Naive B cell (primary cell): ENCODE data around the gene CDH5. TPM values are rescaled to one million over a fixed set of nuclear protein-coding genes. Genes with fewer than 3 reads are reported as not detected.

ENCODE experiments used
- ATAC-seq, 2 donors: fragments of 150-1000 bp; cut with Tn5 transposase; 2 replicates each; pipeline ENCODE4 v1.10.0; 2021; ENCODE audit warnings: low read depth in 2 of 2, mild to moderate bottlenecking in 2 of 2, moderate library complexity in 2 of 2
- DNase-seq: peaks from one replicate; pipeline ENCODE4 v3.0.0; 2022
- H3K27ac Mint-ChIP-seq, 6 donors: one replicate each; pipeline ENCODE4 v1.8.0; 2020 to 2022; ENCODE audit warnings: mild to moderate bottlenecking in 6 of 6, mixed read lengths in 6 of 6, moderate library complexity in 5 of 6, inconsistent platforms in 2 of 6
- H3K27me3 Mint-ChIP-seq, 3 donors: one replicate each; pipeline ENCODE4 v1.8.0; 2021 to 2022; ENCODE audit warnings: mixed read lengths in 3 of 3, mild to moderate bottlenecking in 1 of 3
- H3K36me3 Mint-ChIP-seq, 2 donors: one replicate each; pipeline ENCODE4 v1.8.0; 2020 to 2022; ENCODE audit warnings: mixed read lengths in 2 of 2, inconsistent platforms in 1 of 2, mild to moderate bottlenecking in 1 of 2
- H3K4me1 Mint-ChIP-seq, 3 donors: one replicate each; pipeline ENCODE4 v1.8.0; 2020 to 2022; ENCODE audit warnings: mixed read lengths in 3 of 3, inconsistent platforms in 1 of 3, mild to moderate bottlenecking in 1 of 3, moderate library complexity in 1 of 3
- H3K4me3 Mint-ChIP-seq, 8 donors: one replicate each; pipeline ENCODE4 v1.8.0; 2020 to 2022; ENCODE audit warnings: mild to moderate bottlenecking in 8 of 8, mixed read lengths in 8 of 8, moderate library complexity in 8 of 8, inconsistent platforms in 2 of 8
- H3K9me3 Mint-ChIP-seq, 7 donors: one replicate each; pipeline ENCODE4 v1.8.0; 2020 to 2022; ENCODE audit warnings: mixed read lengths in 7 of 7, mild to moderate bottlenecking in 5 of 7, inconsistent platforms in 2 of 7, moderate library complexity in 1 of 7
- polyA plus RNA-seq, 6 donors: library from polyadenylated mRNA; unstranded; fragments of 300-500 nt; fragmentation: Illumina TruSeq; gene quantifications; one replicate each; pipeline ENCODE4 v1.2.3, GENCODE V29; 2021; ENCODE audit warnings: low read depth in 6 of 6

The CDH5 gene
- polyA plus RNA-seq, 6 donors from 2014 or later, result not detected

- Mint-ChIP-seq H3K36me3 (no peaks in the 10 kb centered on the region), H3K4me3 (peak overlapping the region in 2 of 8 donors; percentile 17 to 60), H3K27ac (no peak overlapping the region), H3K9me3 (peaks cover 0 to 11% (median 3%) of the 10 kb centered on the region in 7 donors), H3K27me3 (peaks cover 54 to 76% (median 68%) of the 10 kb centered on the region in 3 donors), H3K4me1 (peaks cover 3 to 10% (median 8%) of the 10 kb centered on the region in 3 donors)
- DNase-seq (no peak), ATAC-seq (no peak)
These were observed 59.2 kb downstream of the CDH5 start for GRCh38 chr16:66425651-66426050.

- Mint-ChIP-seq H3K36me3 (no peaks in the 10 kb centered on the region), H3K27me3 (peaks cover 55 to 83% (median 74%) of the 10 kb centered on the region in 3 donors), H3K9me3 (peaks cover 0 to 12% (median 3%) of the 10 kb centered on the region in 7 donors), H3K4me1 (peaks cover 3 to 10% (median 8%) of the 10 kb centered on the region in 3 donors), H3K4me3 (peak overlapping the region in 7 of 8 donors; percentile 31 to 78 (median 53)), H3K27ac (peak overlapping the region in 1 of 6 donors; percentile 77)
- DNase-seq, result no peak
- peak; percentile 12 to 13 for ATAC-seq
These were observed 59.9 kb downstream of the CDH5 start for GRCh38 chr16:66426112-66427035.

GRCh38 chr16:66427036-66427860, 60.8 kb downstream of the CDH5 start, which contains the start of gene BEAN1:
TSS of gene BEAN1 (plus strand) at chr16:66427295. CDS start at chr16:66437677, 10,382 bp downstream.
- ATAC-seq (peak; percentile 21 to 23), DNase-seq (no peak)
- Mint-ChIP-seq H3K36me3 (no peaks in the 10 kb centered on the region), H3K4me1 (peaks cover 3 to 10% (median 8%) of the 10 kb centered on the region in 3 donors), H3K27me3 (peaks cover 60 to 87% (median 83%) of the 10 kb centered on the region in 3 donors), H3K9me3 (peaks cover 0 to 12% (median 3%) of the 10 kb centered on the region in 7 donors), H3K4me3 (peak within 1 kb of the TSS; percentile 31 to 78 (median 54)), H3K27ac (peak within 1 kb of the TSS in 1 of 6 donors; percentile 77)

GRCh38 chr16:66427871-66428681, 61.6 kb downstream of the CDH5 start:
- Mint-ChIP-seq H3K4me3 (peak overlapping the region in 7 of 8 donors; percentile 23 to 71 (median 47)), H3K27me3 (peaks cover 62 to 87% (median 82%) of the 10 kb centered on the region in 3 donors), H3K4me1 (peaks cover 3 to 10% (median 8%) of the 10 kb centered on the region in 3 donors), H3K36me3 (no peaks in the 10 kb centered on the region), H3K9me3 (peaks cover 0 to 12% (median 3%) of the 10 kb centered on the region in 7 donors), H3K27ac (no peak overlapping the region)
- ATAC-seq (peak in 1 of 2 donors; percentile 36), DNase-seq (no peak)

- Mint-ChIP-seq H3K36me3 (no peaks in the 10 kb centered on the region), H3K4me1 (peaks cover 3 to 10% (median 8%) of the 10 kb centered on the region in 3 donors), H3K27ac (peak overlapping the region in 1 of 6 donors; percentile 7), H3K27me3 (peaks cover 60 to 87% (median 84%) of the 10 kb centered on the region in 3 donors), H3K4me3 (peak overlapping the region in 6 of 8 donors; percentile 14 to 71 (median 56)), H3K9me3 (peaks cover 0 to 12% (median 3%) of the 10 kb centered on the region in 7 donors)
- ATAC-seq (no peak), DNase-seq (no peak)
These were observed 62.3 kb downstream of the CDH5 start for GRCh38 chr16:66428682-66429251.

- H3K9me3 Mint-ChIP-seq, result peaks cover 0 to 12% (median 3%) of the 10 kb centered on the region in 7 donors
- H3K4me3 Mint-ChIP-seq, result peak overlapping the region in 4 of 8 donors; percentile 0 to 84 (median 54)
- no peak for DNase-seq
- H3K27ac Mint-ChIP-seq, result no peak overlapping the region
- peaks cover 54 to 81% (median 81%) of the 10 kb centered on the region in 3 donors for H3K27me3 Mint-ChIP-seq
- H3K36me3 Mint-ChIP-seq, result no peaks in the 10 kb centered on the region
- H3K4me1 Mint-ChIP-seq, result peaks cover 3 to 10% (median 8%) of the 10 kb centered on the region in 3 donors
- ATAC-seq, result no peak
These were observed 62.9 kb downstream of the CDH5 start for GRCh38 chr16:66429290-66429962.

GRCh38 chr16:66430214-66430613, 63.7 kb downstream of the CDH5 start:
- Mint-ChIP-seq H3K4me1 (peaks cover 3 to 10% (median 8%) of the 10 kb centered on the region in 3 donors), H3K27ac (no peak overlapping the region), H3K27me3 (peaks cover 50 to 81% (median 81%) of the 10 kb centered on the region in 3 donors), H3K9me3 (peaks cover 0 to 12% (median 3%) of the 10 kb centered on the region in 7 donors), H3K4me3 (peak overlapping the region in 1 of 8 donors; percentile 0), H3K36me3 (no peaks in the 10 kb centered on the region)
- no peak for DNase-seq
- ATAC-seq, result no peak

- ATAC-seq, result no peak
These were observed 65.3 kb downstream of the CDH5 start for GRCh38 chr16:66431760-66432159.

GRCh38 chr16:66432429-66432828, 65.9 kb downstream of the CDH5 start:
- no peak for ATAC-seq
- Mint-ChIP-seq H3K36me3 (no peaks in the 10 kb centered on the region), H3K4me3 (peak overlapping the region in 1 of 8 donors; percentile 70), H3K9me3 (peaks cover 0 to 12% (median 3%) of the 10 kb centered on the region in 7 donors), H3K27ac (no peak overlapping the region), H3K4me1 (peaks cover 0 to 8% (median 0%) of the 10 kb centered on the region in 3 donors), H3K27me3 (peaks cover 41 to 75% (median 68%) of the 10 kb centered on the region in 3 donors)
- DNase-seq, result no peak

More at GRCh38 chr16:66431760-66432159, 65.3 kb downstream of the CDH5 start:
- DNase-seq, result no peak
- no peaks in the 10 kb centered on the region for H3K36me3 Mint-ChIP-seq
- peaks cover 0 to 12% (median 3%) of the 10 kb centered on the region in 7 donors for H3K9me3 Mint-ChIP-seq
- peak overlapping the region in 1 of 6 donors; percentile 38 for H3K27ac Mint-ChIP-seq
- peaks cover 41 to 73% (median 71%) of the 10 kb centered on the region in 3 donors for H3K27me3 Mint-ChIP-seq
- peaks cover 0 to 8% (median 0%) of the 10 kb centered on the region in 3 donors for H3K4me1 Mint-ChIP-seq
- peak overlapping the region in 1 of 8 donors; percentile 12 for H3K4me3 Mint-ChIP-seq

GRCh38 chr16:66434619-66435430, 68.3 kb downstream of the CDH5 start:
- no peak for ATAC-seq
- no peak for DNase-seq
- Mint-ChIP-seq H3K36me3 (no peaks in the 10 kb centered on the region), H3K9me3 (peaks cover 0 to 9% (median 0%) of the 10 kb centered on the region in 7 donors), H3K4me1 (no peaks in the 10 kb centered on the region), H3K27me3 (peaks cover 38 to 79% (median 68%) of the 10 kb centered on the region in 3 donors), H3K4me3 (no peak overlapping the region), H3K27ac (no peak overlapping the region)

- H3K36me3 Mint-ChIP-seq, result no peaks in the 10 kb centered on the region
- H3K9me3 Mint-ChIP-seq, result no peaks in the 10 kb centered on the region
- H3K4me3 Mint-ChIP-seq, result no peak overlapping the region
- no peaks in the 10 kb centered on the region for H3K4me1 Mint-ChIP-seq
- H3K27ac Mint-ChIP-seq, result no peak overlapping the region
- H3K27me3 Mint-ChIP-seq, result peaks cover 36 to 80% (median 64%) of the 10 kb centered on the region in 3 donors
- DNase-seq (no peak), ATAC-seq (no peak)
These were observed 69.4 kb downstream of the CDH5 start for GRCh38 chr16:66435896-66436295.
